HL-60 (cell line): ENCODE results near the gene TANGO6.

Experiments
- DNase-seq, 2 experiments: peaks; one replicate each; pipeline ENCODE4 v3.0.0-alpha.2; 2010 to 2020; ENCODE audit warnings: low read depth in 1 of 2, low spot score in 1 of 2
- H3K27ac ChIP-seq: fragments of 250-450 bp; sonication (Bioruptor Pico); replicated peaks from 2 replicates; pipeline ENCODE4 v1.5.1; 2020; ENCODE audit warnings: mild to moderate bottlenecking, moderate library complexity
- H3K27me3 ChIP-seq: fragments of 250-450 bp; sonication (Bioruptor Pico); 2 replicates; pipeline ENCODE4 v1.5.1; 2021; ENCODE audit warnings: mild to moderate bottlenecking, moderate library complexity; ENCODE audit not compliant: insufficient read depth, poor library complexity, severe bottlenecking
- H3K4me3 ChIP-seq: replicated peaks from 2 replicates; pipeline ENCODE4 v1.5.1; 2011; ENCODE audit warnings: mild to moderate bottlenecking, control low read depth, low read length; ENCODE audit not compliant: insufficient read depth
- GABPA ChIP-seq: IDR thresholded peaks from 2 replicates; pipeline ENCODE4 v1.6.1; 2012; ENCODE audit warnings: low read depth
- POLR2AphosphoS5 ChIP-seq: IDR thresholded peaks from 2 replicates; pipeline ENCODE4 v1.6.1; 2012; ENCODE audit warnings: low read depth
- SPI1 ChIP-seq: IDR thresholded peaks from 2 replicates; pipeline ENCODE4 v1.6.1; 2012; ENCODE audit warnings: low read depth, mild to moderate bottlenecking, borderline replicate concordance
- TF ChIP-seq, protein P1 (sequence below): IDR thresholded peaks from one replicate; pipeline ENCODE4 v1.5.1; 2011; ENCODE audit warnings: low read length, control low read depth, inconsistent platforms; ENCODE audit not compliant: insufficient read depth
- TF ChIP-seq, protein P2 (sequence below): IDR thresholded peaks from 2 replicates; pipeline ENCODE4 v1.6.1; 2012; ENCODE audit warnings: low read depth; ENCODE audit not compliant: insufficient replicate concordance

The TANGO6 gene

DNA sequence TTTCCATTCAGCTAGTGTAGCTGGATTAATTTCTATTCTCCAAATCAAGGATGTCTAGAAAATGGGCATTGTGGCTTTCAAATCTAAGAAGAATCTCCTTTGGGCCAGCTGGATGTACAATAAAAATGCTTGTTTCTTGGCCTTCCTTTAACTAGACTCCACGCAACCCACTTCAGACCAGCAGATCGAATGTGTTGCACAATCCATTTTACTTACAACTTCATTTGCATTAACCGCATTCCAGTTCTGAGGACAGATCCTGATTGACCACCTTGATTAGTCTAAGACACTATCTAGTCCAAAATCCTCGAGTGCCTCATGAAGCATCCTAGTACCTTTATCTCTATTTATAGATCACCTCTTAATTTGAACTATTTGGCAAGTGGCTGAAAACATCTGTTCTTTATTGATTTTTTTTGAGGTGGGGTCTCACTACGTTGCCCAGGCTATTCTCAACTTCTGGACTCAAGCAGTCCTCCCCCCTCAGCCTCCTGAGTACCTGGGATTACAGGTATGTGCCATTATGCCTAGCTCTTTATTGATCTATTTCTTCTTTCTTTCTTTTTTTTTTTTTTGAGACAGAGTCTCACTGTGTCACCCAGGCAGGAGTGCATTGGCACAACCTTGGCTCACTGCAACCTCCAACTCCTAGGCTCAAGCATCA lies 241.8 kb downstream of the TANGO6 start:
- H3K4me3 ChIP-seq, result no peak overlapping the region
- no peak overlapping the region for H3K27ac ChIP-seq
- no peak for DNase-seq
- TF ChIP-seq, protein P1, sequence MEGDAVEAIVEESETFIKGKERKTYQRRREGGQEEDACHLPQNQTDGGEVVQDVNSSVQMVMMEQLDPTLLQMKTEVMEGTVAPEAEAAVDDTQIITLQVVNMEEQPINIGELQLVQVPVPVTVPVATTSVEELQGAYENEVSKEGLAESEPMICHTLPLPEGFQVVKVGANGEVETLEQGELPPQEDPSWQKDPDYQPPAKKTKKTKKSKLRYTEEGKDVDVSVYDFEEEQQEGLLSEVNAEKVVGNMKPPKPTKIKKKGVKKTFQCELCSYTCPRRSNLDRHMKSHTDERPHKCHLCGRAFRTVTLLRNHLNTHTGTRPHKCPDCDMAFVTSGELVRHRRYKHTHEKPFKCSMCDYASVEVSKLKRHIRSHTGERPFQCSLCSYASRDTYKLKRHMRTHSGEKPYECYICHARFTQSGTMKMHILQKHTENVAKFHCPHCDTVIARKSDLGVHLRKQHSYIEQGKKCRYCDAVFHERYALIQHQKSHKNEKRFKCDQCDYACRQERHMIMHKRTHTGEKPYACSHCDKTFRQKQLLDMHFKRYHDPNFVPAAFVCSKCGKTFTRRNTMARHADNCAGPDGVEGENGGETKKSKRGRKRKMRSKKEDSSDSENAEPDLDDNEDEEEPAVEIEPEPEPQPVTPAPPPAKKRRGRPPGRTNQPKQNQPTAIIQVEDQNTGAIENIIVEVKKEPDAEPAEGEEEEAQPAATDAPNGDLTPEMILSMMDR, result no peak
- TF ChIP-seq, protein P2, sequence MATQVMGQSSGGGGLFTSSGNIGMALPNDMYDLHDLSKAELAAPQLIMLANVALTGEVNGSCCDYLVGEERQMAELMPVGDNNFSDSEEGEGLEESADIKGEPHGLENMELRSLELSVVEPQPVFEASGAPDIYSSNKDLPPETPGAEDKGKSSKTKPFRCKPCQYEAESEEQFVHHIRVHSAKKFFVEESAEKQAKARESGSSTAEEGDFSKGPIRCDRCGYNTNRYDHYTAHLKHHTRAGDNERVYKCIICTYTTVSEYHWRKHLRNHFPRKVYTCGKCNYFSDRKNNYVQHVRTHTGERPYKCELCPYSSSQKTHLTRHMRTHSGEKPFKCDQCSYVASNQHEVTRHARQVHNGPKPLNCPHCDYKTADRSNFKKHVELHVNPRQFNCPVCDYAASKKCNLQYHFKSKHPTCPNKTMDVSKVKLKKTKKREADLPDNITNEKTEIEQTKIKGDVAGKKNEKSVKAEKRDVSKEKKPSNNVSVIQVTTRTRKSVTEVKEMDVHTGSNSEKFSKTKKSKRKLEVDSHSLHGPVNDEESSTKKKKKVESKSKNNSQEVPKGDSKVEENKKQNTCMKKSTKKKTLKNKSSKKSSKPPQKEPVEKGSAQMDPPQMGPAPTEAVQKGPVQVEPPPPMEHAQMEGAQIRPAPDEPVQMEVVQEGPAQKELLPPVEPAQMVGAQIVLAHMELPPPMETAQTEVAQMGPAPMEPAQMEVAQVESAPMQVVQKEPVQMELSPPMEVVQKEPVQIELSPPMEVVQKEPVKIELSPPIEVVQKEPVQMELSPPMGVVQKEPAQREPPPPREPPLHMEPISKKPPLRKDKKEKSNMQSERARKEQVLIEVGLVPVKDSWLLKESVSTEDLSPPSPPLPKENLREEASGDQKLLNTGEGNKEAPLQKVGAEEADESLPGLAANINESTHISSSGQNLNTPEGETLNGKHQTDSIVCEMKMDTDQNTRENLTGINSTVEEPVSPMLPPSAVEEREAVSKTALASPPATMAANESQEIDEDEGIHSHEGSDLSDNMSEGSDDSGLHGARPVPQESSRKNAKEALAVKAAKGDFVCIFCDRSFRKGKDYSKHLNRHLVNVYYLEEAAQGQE, result no peak
- H3K27me3 ChIP-seq, result no peaks in the 10 kb centered on the region

DNA sequence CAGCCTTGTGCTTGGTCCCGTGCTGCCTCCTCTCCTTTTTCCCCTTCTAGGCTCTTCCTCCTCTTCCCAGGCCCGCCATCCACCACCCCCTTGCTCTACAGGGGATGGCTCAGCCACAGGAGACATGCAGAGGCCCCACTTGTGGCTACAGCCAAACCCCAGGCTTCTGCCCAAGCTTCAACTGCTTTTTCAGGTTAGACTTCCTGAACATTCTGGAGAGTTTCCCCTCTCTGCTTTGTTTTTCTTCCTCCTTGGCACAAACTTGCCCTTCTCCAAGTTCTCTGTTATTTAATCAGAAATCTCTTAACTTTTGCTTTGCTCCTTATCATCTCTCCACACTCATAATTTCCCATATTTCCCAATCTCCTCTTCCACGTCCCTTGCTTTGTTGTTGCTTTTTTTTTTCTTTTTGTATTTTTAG lies 243.8 kb downstream of the TANGO6 start:
- no peaks in the 10 kb centered on the region for H3K27me3 ChIP-seq
- peak overlapping the region; percentile 68 for H3K27ac ChIP-seq
- no peak overlapping the region for H3K4me3 ChIP-seq
- DNase-seq, result peak in 1 of 2 experiments; percentile 69
- TF ChIP-seq, protein P1, result no peak
- TF ChIP-seq GABPA (no peak), SPI1 (no peak), POLR2AphosphoS5 (no peak)
- TF ChIP-seq, protein P2, result no peak

DNA sequence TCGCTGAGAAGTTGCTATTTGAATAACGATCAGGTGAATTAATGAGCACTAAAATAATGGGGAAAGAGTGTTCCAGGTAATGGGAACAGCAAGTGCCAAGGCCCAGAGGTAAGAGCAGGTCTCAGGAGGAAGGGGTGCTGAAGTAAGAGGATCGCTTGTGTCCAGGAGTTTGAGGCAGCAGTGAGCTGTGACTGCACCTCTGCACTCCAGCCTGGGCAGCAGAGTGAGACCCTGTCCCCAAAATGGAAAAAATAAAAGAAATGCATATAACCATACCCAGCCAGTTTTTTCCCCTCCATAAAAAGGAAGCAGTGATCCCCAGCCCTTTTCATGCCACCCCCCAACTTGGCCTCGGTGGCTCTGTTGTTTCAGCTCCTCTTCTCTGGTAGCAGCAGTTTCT lies 245.4 kb downstream of the TANGO6 start:
- no peak overlapping the region for H3K4me3 ChIP-seq

More for the DNA sequence above, 245.4 kb downstream of the TANGO6 start:
- no peak for DNase-seq
- peak overlapping the region; percentile 69 for H3K27ac ChIP-seq
- no peaks in the 10 kb centered on the region for H3K27me3 ChIP-seq
- TF ChIP-seq, protein P1, result no peak
- TF ChIP-seq SPI1 (no peak), POLR2AphosphoS5 (no peak), GABPA (no peak)
- TF ChIP-seq, protein P2, result no peak
